Activated CD4-positive, alpha-beta T cell treated with anti-CD3 and anti-CD28 coated beads, Interleukin-2, Interleukin-4, amounts not matched to agents 100 ng/mL and 50 ng/mL, durations not matched to agents 16 hours and 8 hours (primary cell): ENCODE results near the gene XDH.

Experiments used
- DNase-seq: peaks from one replicate; pipeline ENCODE4 v3.0.0-alpha.2; 2020; ENCODE audit warnings: low spot score

Gene XDH

GRCh38 chr2:31365348-31365747 is 49.2 kb downstream of the XDH start:
- DNase-seq = no peak

- DNase-seq = no peak
Observed at GRCh38 chr2:31363956-31364750, 50.4 kb downstream of the XDH start.

GRCh38 chr2:31362581-31362980 is 52.0 kb downstream of the XDH start:
- DNase-seq = no peak

GRCh38 chr2:31359229-31359628 is 55.3 kb downstream of the XDH start:
- DNase-seq = no peak

- DNase-seq = peak; percentile 22
Observed at GRCh38 chr2:31354837-31355236, 59.7 kb downstream of the XDH start.

GRCh38 chr2:31353179-31353578 is 61.4 kb downstream of the XDH start:
- DNase-seq = no peak

- no peak for DNase-seq
Observed at GRCh38 chr2:31349684-31350083, 64.9 kb downstream of the XDH start.

GRCh38 chr2:31349160-31349559 is 65.4 kb downstream of the XDH start:
- no peak for DNase-seq

GRCh38 chr2:31348618-31349017 is 65.9 kb downstream of the XDH start:
- no peak for DNase-seq

GRCh38 chr2:31347750-31348149 is 66.8 kb downstream of the XDH start:
- no peak for DNase-seq

GRCh38 chr2:31347319-31347718 is 67.2 kb downstream of the XDH start:
- DNase-seq = no peak

GRCh38 chr2:31344447-31344846 is 70.1 kb downstream of the XDH start:
- DNase-seq = no peak

GRCh38 chr2:31341351-31341750 is 73.2 kb downstream of the XDH start:
- DNase-seq = no peak

- no peak for DNase-seq
Observed at GRCh38 chr2:31339696-31340095, 74.8 kb downstream of the XDH start.

GRCh38 chr2:31337860-31338259 is 76.7 kb downstream of the XDH start:
- no peak for DNase-seq

GRCh38 chr2:31337197-31337596 is 77.3 kb downstream of the XDH start:
- DNase-seq = no peak

GRCh38 chr2:31335921-31336585 is 78.5 kb downstream of the XDH start:
- DNase-seq = no peak

- DNase-seq = no peak
Observed at GRCh38 chr2:31334311-31335026, 80.1 kb downstream of the XDH start.

GRCh38 chr2:31333527-31334183 is 80.9 kb downstream of the XDH start:
- DNase-seq = peak; percentile 84

GRCh38 chr2:31333046-31333445 is 81.5 kb downstream of the XDH start:
- DNase-seq = no peak

GRCh38 chr2:31332521-31332920 is 82.0 kb downstream of the XDH start:
- no peak for DNase-seq

GRCh38 chr2:31331156-31331555 is 83.4 kb downstream of the XDH start:
- no peak for DNase-seq
